Amniotic epithelial cell (primary cell): ENCODE data around the gene MED12L.
"Not testable (repeated sequence)": the region's sequence is repeated elsewhere in the genome, so short reads cannot be mapped to it uniquely, and the experiment has no call there.

Source experiments
- DNase-seq: peaks from one replicate; pipeline ENCODE4 v3.0.0-alpha.2; 2010; ENCODE audit warnings: low read depth

The MED12L gene

DNA sequence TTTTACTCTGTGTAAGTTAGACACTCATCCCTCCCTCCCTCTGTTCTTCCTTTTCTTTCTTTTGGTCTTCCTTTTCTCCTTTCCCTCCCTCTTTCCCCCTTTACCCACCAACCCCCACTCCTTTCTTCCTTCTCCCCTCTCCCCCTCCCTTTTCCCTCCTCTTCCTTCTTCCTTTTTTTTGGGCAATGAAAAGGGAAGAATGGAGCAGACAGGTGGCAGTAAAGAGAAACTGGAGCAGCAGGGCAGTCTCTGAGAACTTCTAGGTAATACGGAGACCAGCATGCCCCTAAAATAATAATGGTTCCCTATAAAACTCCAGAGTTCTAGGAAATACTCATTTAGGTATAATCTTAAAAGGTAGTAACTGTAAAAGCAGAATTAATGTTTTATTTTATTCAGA, 129.0 kb downstream of the MED12L start:
- no peak for DNase-seq

DNA sequence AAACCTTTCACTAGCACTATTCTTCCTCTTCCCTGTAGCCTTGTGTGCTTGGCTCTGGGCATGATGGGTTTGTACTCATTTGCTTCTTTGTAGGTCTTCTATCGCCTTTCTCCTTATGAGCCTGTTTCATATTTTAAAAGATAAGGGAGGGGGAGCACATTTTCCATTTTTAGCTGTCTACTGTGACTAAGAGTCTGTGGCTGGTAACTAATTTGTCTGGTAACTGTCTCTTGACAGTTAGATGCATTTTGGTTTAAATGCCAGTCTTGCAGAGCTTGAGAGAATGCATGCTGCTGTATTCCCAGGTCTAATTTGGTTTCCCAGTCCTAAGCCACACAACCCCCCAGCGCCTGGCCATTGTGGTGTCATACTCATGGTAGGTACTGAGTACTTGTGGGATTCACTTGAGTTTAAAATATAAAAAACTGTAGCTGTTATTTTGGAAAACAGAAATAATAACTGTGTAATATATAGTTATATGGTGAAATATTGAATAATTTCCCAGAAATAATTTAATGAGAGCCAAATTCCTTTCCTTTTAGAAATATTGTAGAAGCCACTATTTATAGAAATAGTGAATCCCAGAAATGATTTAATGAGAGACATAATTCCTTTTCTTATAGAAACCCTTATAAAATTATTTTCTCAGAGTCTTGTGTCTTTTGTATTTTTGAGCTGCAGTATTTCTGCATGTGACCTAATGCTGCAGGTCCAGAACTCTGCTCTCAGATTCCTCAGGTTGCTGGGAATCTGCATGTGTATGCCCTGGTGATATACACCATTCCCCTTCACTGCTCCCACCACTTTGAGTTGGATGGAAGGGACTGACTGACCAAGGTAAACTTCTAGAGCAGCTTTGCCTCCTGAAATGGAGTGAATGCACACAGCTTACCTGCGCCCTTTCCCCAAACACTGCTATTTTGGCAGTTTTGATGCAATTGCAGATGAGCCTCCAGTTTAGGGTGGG, 131.5 kb downstream of the MED12L start:
- DNase-seq, result peak; percentile 82

GRCh38 chr3:151218136-151218535, 132.7 kb downstream of the MED12L start:
- DNase-seq, result no peak

DNA sequence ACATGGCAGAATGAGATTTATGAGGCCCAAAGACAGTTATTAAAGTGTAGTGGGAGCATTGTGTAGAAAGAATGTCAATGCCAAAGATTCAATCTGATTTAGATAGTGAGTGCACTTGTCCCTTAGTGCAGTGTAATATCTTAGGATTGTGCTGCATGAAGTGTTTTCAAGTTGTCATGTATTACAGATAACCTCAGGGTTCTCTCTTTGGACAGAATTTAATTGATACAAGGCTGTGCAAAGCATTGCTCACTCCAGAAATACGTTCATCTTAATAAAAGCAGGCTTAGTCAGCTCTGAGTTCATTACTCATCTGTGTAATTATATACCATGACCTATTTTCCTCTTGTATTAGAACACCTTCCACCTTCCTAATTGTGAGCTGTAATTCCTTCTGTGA, 133.6 kb downstream of the MED12L start:
- DNase-seq, result peak; percentile 76

- DNase-seq, result no peak
Observed at GRCh38 chr3:151224268-151224866, 138.9 kb downstream of the MED12L start.

- DNase-seq, result no peak
Observed at GRCh38 chr3:151225040-151225975, 139.8 kb downstream of the MED12L start.

GRCh38 chr3:151226088-151226563, 140.7 kb downstream of the MED12L start:
- peak; percentile 82 for DNase-seq

DNA sequence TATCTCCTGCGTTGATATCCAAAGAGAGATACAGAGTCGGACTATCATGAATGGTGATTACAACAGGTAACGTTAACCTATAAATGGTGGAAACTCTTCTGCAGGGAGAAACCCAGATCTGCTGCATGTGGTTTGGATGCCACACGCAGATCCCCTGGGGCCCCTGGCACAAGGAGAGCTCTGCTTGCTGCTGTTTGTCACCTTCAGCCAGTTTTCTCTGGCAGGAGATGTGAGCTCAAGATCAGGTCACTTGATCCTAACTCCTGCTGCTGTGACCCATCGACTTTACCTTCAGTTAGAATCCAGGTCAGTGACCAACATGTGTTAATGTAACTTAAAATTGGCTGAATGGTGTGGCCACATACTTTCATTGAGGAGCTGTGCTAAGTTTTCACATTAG, 141.4 kb downstream of the MED12L start:
- no peak for DNase-seq

DNA sequence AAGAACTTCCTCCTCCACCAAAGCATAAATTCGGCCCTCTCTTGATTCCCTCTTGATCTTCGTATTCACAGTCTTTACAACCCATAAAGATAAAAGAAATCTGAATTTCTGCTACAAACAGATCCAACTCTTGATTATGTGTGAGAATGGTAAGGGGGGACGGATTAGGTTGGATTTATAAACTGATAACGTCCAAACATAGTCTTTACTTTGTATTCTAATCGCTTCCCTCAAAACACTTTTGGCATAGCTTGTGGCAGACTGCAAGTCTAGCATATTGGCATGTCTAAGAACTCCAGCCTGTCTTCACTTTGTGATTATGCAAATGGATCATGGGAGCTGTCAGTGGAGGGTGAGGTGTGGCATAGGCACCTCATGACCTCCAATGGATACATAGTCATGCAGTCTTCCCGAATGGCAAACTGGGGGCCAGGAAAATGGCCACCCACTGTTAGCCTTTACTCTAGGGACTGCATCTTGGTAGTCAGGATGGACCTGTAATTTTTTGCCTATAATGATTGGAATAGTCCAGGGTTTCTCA, 141.9 kb downstream of the MED12L start:
- DNase-seq, result no peak

GRCh38 chr3:151227807-151228665, 142.6 kb downstream of the MED12L start:
- DNase-seq, result peak; percentile 87

DNA sequence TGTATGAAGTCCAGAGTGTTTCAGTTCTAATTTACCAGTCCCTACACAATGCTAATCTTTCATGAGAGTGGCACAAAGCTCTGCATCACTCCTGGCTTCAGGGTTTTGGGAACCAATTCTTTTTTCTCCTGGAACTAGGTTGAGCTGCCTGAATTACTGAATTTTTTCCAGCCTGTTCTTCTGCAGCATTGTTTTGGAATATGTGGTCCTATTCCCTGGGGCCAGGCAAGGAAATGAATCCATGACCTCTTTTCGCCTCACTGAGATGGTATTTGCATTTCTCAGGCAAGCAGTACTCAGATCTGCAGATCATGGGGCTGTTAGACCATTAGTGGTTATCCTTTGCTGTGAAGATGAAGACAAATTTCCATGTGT, 143.2 kb downstream of the MED12L start:
- DNase-seq, result peak; percentile 65

GRCh38 chr3:151230646-151231045, 145.2 kb downstream of the MED12L start:
- no peak for DNase-seq

DNA sequence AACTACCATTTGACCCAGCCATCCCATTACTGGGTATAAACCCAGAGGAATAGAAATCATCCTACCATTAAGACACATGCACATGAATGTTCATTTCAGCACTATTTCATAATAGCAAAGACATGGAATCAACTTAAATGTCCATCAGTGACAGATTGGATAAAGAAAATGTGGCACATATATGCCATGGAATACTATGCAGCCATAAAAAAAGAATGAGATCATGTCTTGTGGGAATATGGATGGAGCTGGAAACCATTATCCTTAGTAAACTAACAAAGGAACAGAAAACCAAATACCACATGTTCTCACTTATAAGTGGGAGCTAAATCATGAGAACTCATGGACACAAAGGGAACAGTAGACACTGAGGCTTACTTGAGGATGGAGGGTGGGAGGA, 146.9 kb downstream of the MED12L start:
- not testable (repeated sequence) for DNase-seq

- no peak for DNase-seq
Observed at GRCh38 chr3:151232991-151233390, 147.5 kb downstream of the MED12L start.

GRCh38 chr3:151234825-151235224, 149.4 kb downstream of the MED12L start:
- DNase-seq, result no peak

GRCh38 chr3:151236316-151236715, 150.9 kb downstream of the MED12L start:
- peak; percentile 27 for DNase-seq

GRCh38 chr3:151236736-151237135, 151.3 kb downstream of the MED12L start:
- no peak for DNase-seq

DNA sequence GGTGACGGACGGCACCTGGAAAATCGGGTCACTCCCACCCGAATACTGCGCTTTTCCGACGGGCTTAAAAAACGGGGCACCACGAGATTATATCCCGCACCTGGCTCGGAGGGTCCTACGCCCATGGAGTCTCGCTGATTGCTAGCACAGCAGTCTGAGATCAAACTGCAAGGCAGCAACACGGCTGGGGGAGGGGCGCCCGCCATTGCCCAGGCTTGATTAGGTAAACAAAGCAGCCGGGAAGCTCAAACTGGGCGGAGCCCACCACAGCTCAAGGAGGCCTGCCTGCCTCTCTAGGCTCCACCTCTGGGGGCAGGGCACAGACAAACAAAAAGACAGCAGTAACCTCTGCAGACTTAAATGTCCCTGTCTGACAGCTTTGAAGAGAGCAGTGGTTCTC, 156.5 kb downstream of the MED12L start:
- not testable (repeated sequence) for DNase-seq

DNA sequence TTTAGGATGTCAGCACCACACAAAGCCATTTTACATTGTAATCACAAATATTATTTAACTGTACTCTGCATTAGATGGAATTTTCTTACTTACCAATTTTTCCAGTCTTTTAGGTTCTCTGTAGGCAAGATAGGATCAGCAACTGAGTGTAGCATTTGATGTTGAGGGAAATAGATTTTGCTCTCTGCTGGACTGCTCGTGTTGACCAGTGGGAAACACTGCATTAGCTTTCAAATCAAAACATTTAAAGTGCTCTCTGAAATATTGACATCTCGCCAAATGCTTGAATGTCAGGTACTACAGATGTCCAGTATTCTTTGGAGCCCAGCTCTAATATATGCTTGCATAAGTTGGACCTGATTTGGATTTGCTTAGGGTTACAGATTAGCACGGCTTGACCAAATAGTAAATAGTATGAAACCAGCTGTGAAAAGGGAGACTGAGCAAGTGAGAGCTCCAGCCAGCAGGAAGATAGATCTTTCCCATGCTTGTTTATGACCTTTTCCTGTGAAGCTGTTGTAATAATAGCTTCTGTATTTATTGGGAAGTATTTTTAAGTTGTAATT, 163.4 kb downstream of the MED12L start:
- DNase-seq, result no peak

DNA sequence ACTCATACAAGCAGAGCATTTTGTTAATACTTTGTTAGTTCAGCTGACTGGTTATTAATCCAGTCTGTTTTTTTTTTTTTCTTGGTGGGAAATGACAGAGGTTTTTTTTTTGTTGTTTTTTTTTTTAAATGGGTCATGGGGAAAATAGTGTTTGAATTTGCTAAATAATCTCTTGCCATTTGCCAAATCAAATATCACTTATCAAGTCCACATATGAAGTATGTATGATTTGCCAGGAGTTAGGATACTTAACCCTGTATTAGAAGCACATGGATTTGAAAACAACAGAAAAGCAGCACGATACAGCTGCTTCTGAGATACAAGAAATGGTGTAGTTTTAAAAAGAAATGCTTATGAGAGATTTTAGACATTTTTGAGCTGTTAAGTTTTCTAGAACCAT, 171.3 kb downstream of the MED12L start:
- DNase-seq, result no peak

- DNase-seq, result peak; percentile 24
Observed at GRCh38 chr3:151259664-151260063, 174.2 kb downstream of the MED12L start.
